GM23338 (cell line): Measurements from ENCODE around the gene TCF7L2. TPM values are rescaled to one million over a fixed set of nuclear protein-coding genes. Genes with fewer than 3 reads are reported as not detected.

Source experiments
- ATAC-seq: fragments of 200-7000 bp; cut with Tn5 transposase; 3 replicates; pipeline ENCODE4 v1.9.1; 2020
- DNase-seq: peaks from one replicate; pipeline ENCODE4 v3.0.0-alpha.2; 2015; ENCODE audit warnings: low spot score
- H2AFZ ChIP-seq: fragments of 200-600 bp; sonication (generic); 2 replicates; pipeline ENCODE4 v1.8.0; 2016; ENCODE audit warnings: antibody characterized with exemption, mild to moderate bottlenecking, moderate library complexity
- H3F3A ChIP-seq: fragments of 200-600 bp; sonication (generic); replicated peaks from 2 replicates; pipeline ENCODE4 v1.8.0; 2017; ENCODE audit warnings: antibody characterized with exemption, mixed run types, low read depth
- H3K27ac ChIP-seq: fragments of 200-600 bp; sonication (generic); 2 replicates; pipeline ENCODE4 v1.6.1; 2016; ENCODE audit warnings: low read depth
- H3K27me3 ChIP-seq: fragments of 200-600 bp; sonication (generic); 2 replicates; pipeline ENCODE4 v1.8.0; 2016; ENCODE audit warnings: mild to moderate bottlenecking, mixed run types, moderate library complexity; ENCODE audit not compliant: insufficient read depth
- H3K36me3 ChIP-seq: fragments of 200-600 bp; sonication (generic); 2 replicates; pipeline ENCODE4 v1.8.0; 2016; ENCODE audit warnings: mild to moderate bottlenecking; ENCODE audit not compliant: insufficient read depth
- H3K4me1 ChIP-seq: fragments of 200-600 bp; sonication (generic); 2 replicates; pipeline ENCODE4 v1.8.0; 2016; ENCODE audit warnings: mild to moderate bottlenecking, moderate library complexity; ENCODE audit not compliant: insufficient read depth
- H3K4me2 ChIP-seq: fragments of 200-600 bp; sonication (generic); 2 replicates; pipeline ENCODE4 v1.7.1; 2017; ENCODE audit warnings: mixed run types
- H3K4me3 ChIP-seq: fragments of 200-600 bp; sonication (generic); 2 replicates; pipeline ENCODE4 v1.6.1; 2016; ENCODE audit warnings: mixed run types
- H3K79me2 ChIP-seq: fragments of 200-600 bp; sonication (generic); replicated peaks from 2 replicates; pipeline ENCODE4 v1.8.0; 2017; ENCODE audit warnings: mild to moderate bottlenecking; ENCODE audit not compliant: insufficient read depth
- H3K9me2 ChIP-seq: fragments of 200-600 bp; sonication (generic); 2 replicates; pipeline ENCODE4 v1.8.0; 2017; ENCODE audit not compliant: insufficient read depth
- H4K20me1 ChIP-seq: fragments of 200-600 bp; sonication (generic); replicated peaks from 2 replicates; pipeline ENCODE4 v1.8.0; 2017; ENCODE audit warnings: mild to moderate bottlenecking; ENCODE audit not compliant: insufficient read depth
- H3K27ac Mint-ChIP-seq: 2 replicates; pipeline ENCODE4 v1.8.0; 2020; ENCODE audit warnings: inconsistent platforms, mild to moderate bottlenecking, moderate library complexity, mixed read lengths
- H3K27me3 Mint-ChIP-seq: 3 replicates; pipeline ENCODE4 v1.8.0; 2022; ENCODE audit warnings: low read depth, mild to moderate bottlenecking, moderate library complexity, mixed read lengths, inconsistent platforms; ENCODE audit not compliant: insufficient read depth, poor library complexity
- H3K36me3 Mint-ChIP-seq: 3 replicates; pipeline ENCODE4 v1.8.0; 2021; ENCODE audit warnings: low read depth, mild to moderate bottlenecking, inconsistent platforms, moderate library complexity, mixed read lengths
- H3K4me1 Mint-ChIP-seq: 3 replicates; pipeline ENCODE4 v1.8.0; 2020; ENCODE audit warnings: mild to moderate bottlenecking, inconsistent platforms, mixed read lengths
- H3K4me3 Mint-ChIP-seq: 3 replicates; pipeline ENCODE4 v1.8.0; 2021; ENCODE audit warnings: moderate library complexity, mild to moderate bottlenecking, inconsistent platforms, mixed read lengths
- H3K9me3 Mint-ChIP-seq: 3 replicates; pipeline ENCODE4 v1.8.0; 2020; ENCODE audit warnings: moderate library complexity, mild to moderate bottlenecking, inconsistent platforms, mixed read lengths
- EZH2 ChIP-seq: fragments of 200-600 bp; sonication (generic); IDR thresholded peaks from one replicate; pipeline ENCODE4 v1.8.0; 2017; ENCODE audit warnings: antibody characterized with exemption, mild to moderate bottlenecking, low read depth; ENCODE audit not compliant: unreplicated experiment
- EZH2phosphoT487 ChIP-seq: fragments of 200-600 bp; sonication (generic); IDR thresholded peaks from one replicate; pipeline ENCODE4 v1.8.1; 2018; ENCODE audit warnings: antibody characterized with exemption; ENCODE audit not compliant: unreplicated experiment
- JUNB ChIP-seq: IDR thresholded peaks from one replicate; pipeline ENCODE4 v1.6.1; 2016; ENCODE audit warnings: antibody characterized with exemption; ENCODE audit not compliant: unreplicated experiment
- NANOG ChIP-seq: IDR thresholded peaks from 2 replicates; pipeline ENCODE4 v1.6.1; 2016; ENCODE audit warnings: antibody characterized with exemption, borderline replicate concordance
- POLR2AphosphoS5 ChIP-seq: IDR thresholded peaks from 2 replicates; pipeline ENCODE4 v1.6.1; 2016; ENCODE audit warnings: antibody characterized with exemption, low read depth
- STAT1 ChIP-seq: IDR thresholded peaks from one replicate; pipeline ENCODE4 v1.6.1; 2016; ENCODE audit warnings: antibody characterized with exemption; ENCODE audit not compliant: unreplicated experiment
- ZNF114 ChIP-seq: fragments of 250-450 bp; sonication (Bioruptor Pico); IDR thresholded peaks from 2 replicates; pipeline ENCODE4 v1.5.0; 2020; ENCODE audit warnings: mild to moderate bottlenecking, moderate library complexity
- ZNF331 ChIP-seq: fragments of 250-450 bp; sonication (Bioruptor Pico); IDR thresholded peaks from 2 replicates; pipeline ENCODE4 v1.5.0; 2020; ENCODE audit warnings: low read depth, mild to moderate bottlenecking, moderate library complexity
- ZNF462 ChIP-seq: fragments of 250-450 bp; sonication (Bioruptor Pico); IDR thresholded peaks from 2 replicates; pipeline ENCODE4 v1.5.0; 2020; ENCODE audit warnings: mild to moderate bottlenecking, moderate library complexity
- polyA plus RNA-seq: library from polyadenylated mRNA; unstranded; fragments of >200 nt; fragmentation: Nextera tagmentation; extraction: Ambion mirVana; gene quantifications from 2 replicates; pipeline ENCODE4 v1.2.1, GENCODE V29; 2016
- total RNA-seq: library from RNA; depleted of rRNA; stranded (reverse); fragments of >200 nt; shearing (Covaris generic); gene quantifications from 2 replicates; pipeline ENCODE4 v1.2.3, GENCODE V29; 2014
- TF ChIP-seq, protein P1 (sequence below): IDR thresholded peaks from one replicate; pipeline ENCODE4 v1.6.1; 2018; ENCODE audit warnings: antibody characterized with exemption; ENCODE audit not compliant: unreplicated experiment
- TF ChIP-seq, protein P2 (sequence below), 2 experiments: fragments of 200-600 bp in 1 of 2; sonication (generic) in 1 of 2; conservative IDR thresholded peaks; 2 replicates each; pipeline versions ENCODE4 v1.5.1 to v1.6.1; 2016 to 2017; ENCODE audit warnings: antibody characterized with exemption in 2 of 2, low read depth in 2 of 2, mild to moderate bottlenecking in 2 of 2, moderate library complexity in 1 of 2
- TF ChIP-seq, protein P3 (sequence below): IDR thresholded peaks from 2 replicates; pipeline ENCODE4 v1.6.1; 2016; ENCODE audit warnings: antibody characterized with exemption

The TCF7L2 gene
- total and polyA plus RNA-seq, 2 experiments from 2014 or later = 32.2 to 80.8 TPM

- TF ChIP-seq NANOG = no peak
- TF ChIP-seq, protein P1, sequence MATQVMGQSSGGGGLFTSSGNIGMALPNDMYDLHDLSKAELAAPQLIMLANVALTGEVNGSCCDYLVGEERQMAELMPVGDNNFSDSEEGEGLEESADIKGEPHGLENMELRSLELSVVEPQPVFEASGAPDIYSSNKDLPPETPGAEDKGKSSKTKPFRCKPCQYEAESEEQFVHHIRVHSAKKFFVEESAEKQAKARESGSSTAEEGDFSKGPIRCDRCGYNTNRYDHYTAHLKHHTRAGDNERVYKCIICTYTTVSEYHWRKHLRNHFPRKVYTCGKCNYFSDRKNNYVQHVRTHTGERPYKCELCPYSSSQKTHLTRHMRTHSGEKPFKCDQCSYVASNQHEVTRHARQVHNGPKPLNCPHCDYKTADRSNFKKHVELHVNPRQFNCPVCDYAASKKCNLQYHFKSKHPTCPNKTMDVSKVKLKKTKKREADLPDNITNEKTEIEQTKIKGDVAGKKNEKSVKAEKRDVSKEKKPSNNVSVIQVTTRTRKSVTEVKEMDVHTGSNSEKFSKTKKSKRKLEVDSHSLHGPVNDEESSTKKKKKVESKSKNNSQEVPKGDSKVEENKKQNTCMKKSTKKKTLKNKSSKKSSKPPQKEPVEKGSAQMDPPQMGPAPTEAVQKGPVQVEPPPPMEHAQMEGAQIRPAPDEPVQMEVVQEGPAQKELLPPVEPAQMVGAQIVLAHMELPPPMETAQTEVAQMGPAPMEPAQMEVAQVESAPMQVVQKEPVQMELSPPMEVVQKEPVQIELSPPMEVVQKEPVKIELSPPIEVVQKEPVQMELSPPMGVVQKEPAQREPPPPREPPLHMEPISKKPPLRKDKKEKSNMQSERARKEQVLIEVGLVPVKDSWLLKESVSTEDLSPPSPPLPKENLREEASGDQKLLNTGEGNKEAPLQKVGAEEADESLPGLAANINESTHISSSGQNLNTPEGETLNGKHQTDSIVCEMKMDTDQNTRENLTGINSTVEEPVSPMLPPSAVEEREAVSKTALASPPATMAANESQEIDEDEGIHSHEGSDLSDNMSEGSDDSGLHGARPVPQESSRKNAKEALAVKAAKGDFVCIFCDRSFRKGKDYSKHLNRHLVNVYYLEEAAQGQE = no peak
- TF ChIP-seq EZH2phosphoT487 = no peak
- TF ChIP-seq JUNB = no peak
- TF ChIP-seq, protein P2, sequence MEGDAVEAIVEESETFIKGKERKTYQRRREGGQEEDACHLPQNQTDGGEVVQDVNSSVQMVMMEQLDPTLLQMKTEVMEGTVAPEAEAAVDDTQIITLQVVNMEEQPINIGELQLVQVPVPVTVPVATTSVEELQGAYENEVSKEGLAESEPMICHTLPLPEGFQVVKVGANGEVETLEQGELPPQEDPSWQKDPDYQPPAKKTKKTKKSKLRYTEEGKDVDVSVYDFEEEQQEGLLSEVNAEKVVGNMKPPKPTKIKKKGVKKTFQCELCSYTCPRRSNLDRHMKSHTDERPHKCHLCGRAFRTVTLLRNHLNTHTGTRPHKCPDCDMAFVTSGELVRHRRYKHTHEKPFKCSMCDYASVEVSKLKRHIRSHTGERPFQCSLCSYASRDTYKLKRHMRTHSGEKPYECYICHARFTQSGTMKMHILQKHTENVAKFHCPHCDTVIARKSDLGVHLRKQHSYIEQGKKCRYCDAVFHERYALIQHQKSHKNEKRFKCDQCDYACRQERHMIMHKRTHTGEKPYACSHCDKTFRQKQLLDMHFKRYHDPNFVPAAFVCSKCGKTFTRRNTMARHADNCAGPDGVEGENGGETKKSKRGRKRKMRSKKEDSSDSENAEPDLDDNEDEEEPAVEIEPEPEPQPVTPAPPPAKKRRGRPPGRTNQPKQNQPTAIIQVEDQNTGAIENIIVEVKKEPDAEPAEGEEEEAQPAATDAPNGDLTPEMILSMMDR (conservative IDR thresholded peaks at IDR 0.05; ENCODE audit: low read depth in 2 of 2) = no peak
- TF ChIP-seq, protein P3, sequence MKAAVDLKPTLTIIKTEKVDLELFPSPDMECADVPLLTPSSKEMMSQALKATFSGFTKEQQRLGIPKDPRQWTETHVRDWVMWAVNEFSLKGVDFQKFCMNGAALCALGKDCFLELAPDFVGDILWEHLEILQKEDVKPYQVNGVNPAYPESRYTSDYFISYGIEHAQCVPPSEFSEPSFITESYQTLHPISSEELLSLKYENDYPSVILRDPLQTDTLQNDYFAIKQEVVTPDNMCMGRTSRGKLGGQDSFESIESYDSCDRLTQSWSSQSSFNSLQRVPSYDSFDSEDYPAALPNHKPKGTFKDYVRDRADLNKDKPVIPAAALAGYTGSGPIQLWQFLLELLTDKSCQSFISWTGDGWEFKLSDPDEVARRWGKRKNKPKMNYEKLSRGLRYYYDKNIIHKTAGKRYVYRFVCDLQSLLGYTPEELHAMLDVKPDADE = no peak
Measured at GRCh38 chr10:112962343-112962742, 12.3 kb downstream of the TCF7L2 start (continued).

DNA sequence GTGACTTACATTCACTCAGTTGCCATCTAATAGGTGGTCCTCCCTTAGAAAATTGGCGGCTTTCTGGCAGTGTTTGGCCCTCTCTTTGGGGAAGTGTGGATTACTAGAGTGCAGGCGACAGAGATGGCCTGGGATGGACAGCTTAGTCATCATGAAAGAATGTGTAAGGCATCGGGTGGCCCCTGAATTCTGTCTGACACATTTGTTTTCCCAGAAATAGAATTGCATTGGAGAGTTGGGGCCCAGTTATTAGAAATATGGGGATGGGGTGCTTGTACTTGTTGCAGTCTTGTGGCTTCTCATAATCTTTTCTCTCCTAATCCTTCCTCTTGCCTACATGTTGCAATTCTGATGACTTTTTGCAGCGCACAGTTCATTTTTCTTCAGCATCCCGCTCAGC lies 13.8 kb downstream of the TCF7L2 start:
- no peaks in the 10 kb centered on the region for H3K9me3 Mint-ChIP-seq
- Histone ChIP-seq H3F3A (peaks cover 3% of the 10 kb centered on the region; the same call in 1 of the 2 replicates), H2AFZ (no peak overlapping the region), H3K4me3 (no peak overlapping the region), H3K9me2 (no peaks in the 10 kb centered on the region), H3K4me2 (peak overlapping the region; percentile 40; the same call in 1 of the 2 replicates), H4K20me1 (peaks cover 44% of the 10 kb centered on the region), H3K79me2 (peaks cover 100% of the 10 kb centered on the region), H3K27me3 (no peaks in the 10 kb centered on the region), H3K27ac (0 out of 2 replicates have a peak overlapping the region, but pooled peaks have one; percentile 23), H3K36me3 (peaks cover 10% of the 10 kb centered on the region; the same call in 1 of the 2 replicates), H3K4me1 (peaks cover 56% of the 10 kb centered on the region)
- H3K36me3 Mint-ChIP-seq = peaks cover 78% of the 10 kb centered on the region
- ATAC-seq (no peak), DNase-seq (no peak)
- peaks cover 63% of the 10 kb centered on the region for H3K4me1 Mint-ChIP-seq
- H3K4me3 Mint-ChIP-seq = no peak overlapping the region; the same call in 2 of the 3 replicates
- peaks cover 14% of the 10 kb centered on the region for H3K27me3 Mint-ChIP-seq
- H3K27ac Mint-ChIP-seq = peak overlapping the region; percentile 17
- no peak for TF ChIP-seq EZH2phosphoT487
- no peak for TF ChIP-seq ZNF114
- TF ChIP-seq POLR2AphosphoS5 = no peak
- TF ChIP-seq EZH2 = no peak
- no peak for TF ChIP-seq ZNF331 (CRISPR knock-in tag)
- TF ChIP-seq JUNB = no peak
- TF ChIP-seq STAT1 = no peak
- TF ChIP-seq NANOG = no peak
- no peak for TF ChIP-seq ZNF462 (CRISPR knock-in tag)
